Fibroblast of mammary gland (primary cell): ENCODE data around the gene CATSPER3.

ENCODE experiments used
- DNase-seq: peaks from one replicate; pipeline ENCODE4 v3.0.0-alpha.2; 2010; ENCODE audit warnings: low read depth
- H3K4me3 ChIP-seq: 2 replicates; pipeline ENCODE4 v1.5.1; 2011; ENCODE audit warnings: low read depth, mild to moderate bottlenecking, low read length, moderate library complexity; ENCODE audit not compliant: control insufficient read depth
- CTCF ChIP-seq: conservative IDR thresholded peaks from 2 replicates; pipeline ENCODE4 v1.5.1; 2011; ENCODE audit warnings: low read depth, low read length, inconsistent platforms; ENCODE audit not compliant: control insufficient read depth, insufficient read depth

The CATSPER3 gene

DNA sequence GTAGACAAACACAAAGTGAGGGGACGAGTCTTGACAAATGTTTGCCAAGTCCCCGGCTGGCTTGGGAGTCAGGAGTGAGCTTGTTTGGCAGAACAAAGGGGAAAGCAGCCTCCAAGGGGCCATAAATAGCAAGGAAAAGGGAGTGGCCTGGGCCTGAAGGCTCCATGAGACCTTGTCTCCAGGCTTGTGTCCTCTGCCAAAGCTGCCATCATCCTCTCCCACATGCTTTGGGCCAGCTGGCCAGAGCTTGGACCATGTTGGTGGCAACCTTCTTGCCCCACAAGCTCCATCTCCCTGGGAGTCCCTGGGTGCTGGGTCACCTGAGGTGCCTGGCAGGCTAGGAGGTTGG is 79.6 kb downstream of the CATSPER3 start:
- DNase-seq, result no peak
- no peak for TF ChIP-seq CTCF
- H3K4me3 ChIP-seq, result no peak overlapping the region

GRCh38 chr5:135048286-135048685 is 80.6 kb downstream of the CATSPER3 start:
- DNase-seq, result no peak
- H3K4me3 ChIP-seq, result no peak overlapping the region
- no peak for TF ChIP-seq CTCF

DNA sequence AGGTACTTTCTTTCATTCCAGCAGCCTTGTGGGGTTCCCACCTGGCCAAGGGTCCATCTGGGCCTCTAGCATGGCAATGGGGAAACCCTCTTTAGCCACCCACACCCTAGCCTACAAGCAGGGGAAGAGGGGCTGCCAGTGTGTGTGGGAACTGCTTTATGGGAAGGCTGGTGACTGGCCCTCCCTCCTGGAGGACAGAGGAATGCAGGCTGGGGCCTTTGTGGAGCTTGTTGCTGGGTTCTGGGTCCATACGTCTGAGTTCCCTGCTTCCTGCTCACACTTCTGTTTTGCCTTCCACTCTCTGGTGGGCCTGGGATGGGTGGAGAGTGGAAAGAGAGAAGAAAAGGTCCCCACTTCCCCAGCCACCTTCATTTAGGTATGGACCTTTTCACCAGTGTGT is 81.2 kb downstream of the CATSPER3 start:
- DNase-seq, result no peak
- no peak overlapping the region for H3K4me3 ChIP-seq
- TF ChIP-seq CTCF, result no peak

DNA sequence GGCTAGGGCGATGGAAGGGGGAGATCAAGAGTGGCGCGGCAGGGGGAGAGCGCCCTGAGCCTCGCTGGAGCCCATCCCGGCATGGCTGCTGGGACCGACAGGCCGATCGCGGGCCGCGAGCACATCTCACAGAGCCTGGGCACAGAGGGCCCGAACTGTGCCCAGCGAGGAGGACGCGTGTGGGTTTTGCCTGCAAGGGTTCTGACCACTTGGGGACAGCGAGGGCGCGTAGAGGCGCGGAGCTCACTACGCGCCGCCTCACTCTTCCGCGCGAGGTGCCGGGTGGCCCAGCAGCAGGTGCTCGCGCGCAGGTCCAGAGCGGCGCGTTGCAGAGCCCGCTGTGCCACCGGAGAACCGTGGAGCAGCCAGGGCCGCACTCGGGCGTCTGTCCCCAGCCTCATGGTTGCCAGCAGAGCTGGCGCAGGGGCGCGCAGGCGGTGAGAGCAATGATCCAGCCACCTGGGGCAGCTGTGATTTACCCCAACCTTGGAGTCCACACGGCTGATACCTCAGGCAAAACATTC is 82.6 kb downstream of the CATSPER3 start:
- TF ChIP-seq CTCF, result no peak

GRCh38 chr5:135051399-135051798 is 83.7 kb downstream of the CATSPER3 start:
- TF ChIP-seq CTCF, result no peak
- DNase-seq, result no peak
- no peak overlapping the region for H3K4me3 ChIP-seq

More for the DNA sequence above, 82.6 kb downstream of the CATSPER3 start:
- no peak overlapping the region for H3K4me3 ChIP-seq
- no peak for DNase-seq

DNA sequence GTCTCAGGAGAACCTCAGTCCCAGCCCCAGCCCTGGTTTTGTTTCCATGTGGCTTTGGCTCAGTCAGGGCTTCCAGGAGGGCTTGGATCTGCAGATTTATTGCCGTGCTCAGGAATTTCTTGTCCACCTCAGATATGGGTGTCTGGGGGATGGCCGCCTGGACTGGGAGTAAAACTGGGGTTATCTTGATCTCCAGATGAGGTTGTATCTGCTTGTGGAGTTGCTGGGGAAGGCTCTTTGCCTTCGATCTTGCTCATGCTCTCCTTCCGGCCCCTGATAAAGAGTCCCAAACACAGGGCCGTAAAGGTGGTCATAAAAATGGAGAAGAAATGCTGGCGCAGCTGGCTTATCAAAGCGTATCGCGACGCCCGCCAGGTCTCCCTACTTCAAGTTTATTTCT is 84.2 kb downstream of the CATSPER3 start:
- no peak for DNase-seq
- no peak for TF ChIP-seq CTCF
- H3K4me3 ChIP-seq, result no peak overlapping the region
